CD4-positive, alpha-beta T cell treated with Interleukin-12 subunit alpha and Interleukin-12 subunit beta, for 1 hour (primary cell): ENCODE measurements around the gene RWDD3.

ENCODE experiments used
- DNase-seq: peaks from one replicate; pipeline ENCODE4 v3.0.0-alpha.2; 2020

RWDD3 gene

GRCh38 chr1:95286479-95286878 is 52.5 kb downstream of the RWDD3 start:
- DNase-seq: no peak

- DNase-seq: no peak
These were observed 53.1 kb downstream of the RWDD3 start for GRCh38 chr1:95287081-95287480.

GRCh38 chr1:95287825-95288224 is 53.8 kb downstream of the RWDD3 start:
- no peak for DNase-seq
